Sigmoid colon (tissue), 7 donors: ENCODE results near the gene HEPHL1. TPM values are rescaled to one million over a fixed set of nuclear protein-coding genes. Genes with fewer than 3 reads are reported as not detected.

ENCODE experiments used
- DNase-seq: peaks from one replicate; pipeline ENCODE4 v3.0.0-alpha.2; 2019
- H3K27ac ChIP-seq, 4 donors: fragments of 200-600 bp; sonication (generic); one replicate each; pipeline ENCODE4 v1.5.1; 2016 to 2019; ENCODE audit warnings: mild to moderate bottlenecking in 1 of 4
- H3K27me3 ChIP-seq, 3 donors: fragments of 200-600 bp; sonication (generic); one replicate each; pipeline ENCODE4 v1.5.1; 2019; ENCODE audit warnings: mild to moderate bottlenecking in 1 of 3
- H3K36me3 ChIP-seq, 4 donors: fragments of 200-600 bp; sonication (generic); one replicate each; pipeline ENCODE4 v1.5.1; 2016 to 2019
- H3K4me1 ChIP-seq, 4 donors: fragments of 200-600 bp; sonication (generic); one replicate each; pipeline ENCODE4 v1.5.1; 2017 to 2019
- H3K4me3 ChIP-seq, 4 donors: fragments of 200-600 bp; sonication (generic); one replicate each; pipeline ENCODE4 v1.5.1; 2017 to 2019; ENCODE audit warnings: mild to moderate bottlenecking in 2 of 4, moderate library complexity in 1 of 4
- H3K9me3 ChIP-seq, 4 donors: fragments of 200-600 bp in 3 of 4; sonication (generic) in 3 of 4; one replicate each; pipeline versions ENCODE4 v1.5.1 to v1.6.1; 2013 to 2019
- EP300 ChIP-seq, 4 donors: sonication (generic); formaldehyde crosslinking; IDR thresholded peaks; one replicate each; pipeline ENCODE4 v1.6.1; 2017; ENCODE audit warnings: antibody characterized with exemption in 4 of 4
- POLR2A ChIP-seq, 2 donors: fragments of 450-650 bp; IDR thresholded peaks; one replicate each; pipeline ENCODE4 v1.6.1; 2016; ENCODE audit warnings: antibody characterized with exemption in 2 of 2, mild to moderate bottlenecking in 2 of 2, moderate library complexity in 2 of 2
- POLR2AphosphoS5 ChIP-seq, 4 donors: sonication (generic); formaldehyde crosslinking; IDR thresholded peaks; one replicate each; pipeline ENCODE4 v1.6.1; 2017; ENCODE audit warnings: antibody characterized with exemption in 4 of 4
- WGBS, 2 donors: extraction: QIAGEN DNeasy Blood & Tissue Kit; methylation state at CpG; one replicate each; pipeline ENCODE4 v1.1.7; 2013; 5-methylcytosine and 5-hydroxymethylcytosine counted together
- intact Hi-C: fragments of 100-400 bp; cut with DNase I; formaldehyde crosslinking; loops from one replicate; pipeline ENCODE4 v1.15.1; 2023
- polyA plus RNA-seq, 3 donors: library from polyadenylated mRNA; stranded (reverse); fragments of 200-250 nt; gene quantifications; one replicate each; pipeline ENCODE4 v1.2.3, GENCODE V29; 2013
- total RNA-seq, 4 donors: library from RNA; depleted of rRNA; stranded (reverse); fragments of >200 nt; gene quantifications; one replicate each; pipeline ENCODE4 v1.1.0, GENCODE V29; 2016
- TF ChIP-seq, protein P1 (sequence below), 4 experiments: fragments of 450-650 bp in 3 of 4; fragments of 200-600 bp in 1 of 4; IDR thresholded peaks; one replicate each; pipeline ENCODE4 v1.5.1; 2016 to 2019; ENCODE audit warnings: antibody characterized with exemption in 4 of 4, mild to moderate bottlenecking in 3 of 4, moderate library complexity in 2 of 4
- donor health status: healthy with polysubstance abuse.
- donor health status: Bipolar disorder and iron deficiency.
- donor health status: healthy.

Gene HEPHL1
- total and polyA plus RNA-seq, 7 donors = not detected

DNA sequence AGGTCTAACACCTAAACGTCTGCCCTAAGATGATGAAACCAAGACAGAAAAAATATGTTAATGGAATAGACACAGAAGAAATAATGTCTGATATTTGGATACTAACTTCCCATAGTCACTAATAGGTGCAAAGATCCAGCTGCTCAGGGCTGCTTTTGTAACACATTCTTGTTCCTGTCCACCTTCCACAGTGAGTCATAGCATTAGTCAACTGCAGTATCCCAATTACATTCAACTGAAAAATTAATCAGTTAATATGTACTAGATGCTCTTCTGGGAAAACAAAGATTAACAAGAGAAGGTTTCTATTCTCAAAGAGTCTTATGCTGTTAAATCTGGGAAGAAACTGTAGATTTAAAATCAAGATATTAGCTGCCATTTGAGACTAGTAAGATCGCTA, 47.6 kb downstream of the HEPHL1 start:
- intact Hi-C loops = no loop called here
- H3K27ac ChIP-seq = no peak overlapping the region
- no peaks in the 10 kb centered on the region for H3K27me3 ChIP-seq
- H3K36me3 ChIP-seq = no peaks in the 10 kb centered on the region
- H3K4me1 ChIP-seq = no peaks in the 10 kb centered on the region
- no peak for DNase-seq
- peaks cover 0 to 1% (median 0%) of the 10 kb centered on the region in 4 donors for H3K9me3 ChIP-seq
- TF ChIP-seq, protein P1, sequence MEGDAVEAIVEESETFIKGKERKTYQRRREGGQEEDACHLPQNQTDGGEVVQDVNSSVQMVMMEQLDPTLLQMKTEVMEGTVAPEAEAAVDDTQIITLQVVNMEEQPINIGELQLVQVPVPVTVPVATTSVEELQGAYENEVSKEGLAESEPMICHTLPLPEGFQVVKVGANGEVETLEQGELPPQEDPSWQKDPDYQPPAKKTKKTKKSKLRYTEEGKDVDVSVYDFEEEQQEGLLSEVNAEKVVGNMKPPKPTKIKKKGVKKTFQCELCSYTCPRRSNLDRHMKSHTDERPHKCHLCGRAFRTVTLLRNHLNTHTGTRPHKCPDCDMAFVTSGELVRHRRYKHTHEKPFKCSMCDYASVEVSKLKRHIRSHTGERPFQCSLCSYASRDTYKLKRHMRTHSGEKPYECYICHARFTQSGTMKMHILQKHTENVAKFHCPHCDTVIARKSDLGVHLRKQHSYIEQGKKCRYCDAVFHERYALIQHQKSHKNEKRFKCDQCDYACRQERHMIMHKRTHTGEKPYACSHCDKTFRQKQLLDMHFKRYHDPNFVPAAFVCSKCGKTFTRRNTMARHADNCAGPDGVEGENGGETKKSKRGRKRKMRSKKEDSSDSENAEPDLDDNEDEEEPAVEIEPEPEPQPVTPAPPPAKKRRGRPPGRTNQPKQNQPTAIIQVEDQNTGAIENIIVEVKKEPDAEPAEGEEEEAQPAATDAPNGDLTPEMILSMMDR (IDR thresholded peaks at IDR 0.05) = no peak
- no peak for TF ChIP-seq POLR2A (IDR thresholded peaks at IDR 0.05)
- no peak for TF ChIP-seq POLR2AphosphoS5 (IDR thresholded peaks at IDR 0.05)
- TF ChIP-seq EP300 (IDR thresholded peaks at IDR 0.05) = no peak
- WGBS, 2 donors = 89 to 90% methylated on average over 2 of the region's 2 CpGs
- no peak overlapping the region for H3K4me3 ChIP-seq

DNA sequence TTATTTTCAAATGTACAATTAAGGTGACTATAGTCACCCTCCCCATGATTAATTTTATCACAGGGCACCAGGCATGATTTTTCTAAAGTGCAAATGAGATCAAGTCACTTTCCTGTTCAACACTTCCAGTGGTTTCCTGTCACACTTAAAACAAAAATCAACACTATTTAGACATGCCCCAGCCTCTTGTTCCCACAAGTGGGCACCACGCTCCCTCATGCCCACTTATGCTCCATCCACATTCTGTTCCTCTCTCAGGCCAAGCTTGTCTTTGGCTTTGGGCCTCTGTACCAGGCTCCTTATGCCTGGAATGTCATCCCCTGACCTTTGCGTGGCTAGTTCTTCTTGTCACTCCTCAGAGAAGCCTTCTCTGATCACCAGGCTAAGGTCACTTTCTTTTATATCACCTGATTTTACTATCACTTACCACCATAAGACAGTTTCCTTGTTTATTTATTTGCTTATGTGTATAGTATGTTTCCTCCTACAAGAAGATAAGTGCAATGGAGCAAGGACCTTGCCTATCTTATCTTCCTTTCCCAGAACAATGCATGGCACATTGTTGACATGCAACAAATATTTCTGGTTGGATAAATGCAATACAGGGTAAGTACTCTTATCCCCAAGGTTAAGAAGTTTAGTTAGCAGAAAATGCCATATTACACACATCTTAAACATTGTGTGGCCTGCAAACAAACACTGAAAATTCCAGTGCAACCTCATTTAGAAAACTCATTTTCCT, 56.6 kb downstream of the HEPHL1 start:
- no peak for DNase-seq
- no peak for TF ChIP-seq EP300 (IDR thresholded peaks at IDR 0.05)
- intact Hi-C loops = no loop called here
- Histone ChIP-seq H3K4me3 (no peak overlapping the region), H3K36me3 (no peaks in the 10 kb centered on the region), H3K27me3 (no peaks in the 10 kb centered on the region), H3K27ac (no peak overlapping the region), H3K9me3 (peaks cover 0 to 2% (median 0%) of the 10 kb centered on the region in 4 donors), H3K4me1 (no peaks in the 10 kb centered on the region)
- 68 to 84% methylated on average over 2 of the region's 2 CpGs for WGBS, 2 donors

DNA sequence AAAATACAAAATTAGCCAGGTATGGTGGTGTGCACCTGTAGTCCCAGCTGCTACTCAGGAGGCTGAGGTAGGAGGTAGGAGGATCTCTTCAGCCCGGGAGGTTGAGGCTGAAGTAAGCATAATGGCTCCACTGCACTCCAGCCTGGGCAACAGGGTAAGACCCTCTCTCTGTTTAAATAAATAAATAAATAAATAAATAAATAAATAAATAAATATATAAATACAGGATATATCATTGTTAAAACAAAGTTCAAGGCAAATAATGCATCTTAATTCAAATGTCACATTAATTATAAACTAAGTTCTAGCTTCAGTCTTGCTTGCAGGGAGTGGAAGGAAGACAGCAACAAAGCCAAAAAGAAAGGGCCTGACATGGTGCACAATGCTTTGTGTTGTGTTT, 63.0 kb downstream of the HEPHL1 start:
- WGBS, 2 donors = 91 to 94% methylated on average over 1 of the region's 1 CpG
- Histone ChIP-seq H3K36me3 (no peaks in the 10 kb centered on the region), H3K4me3 (no peak overlapping the region), H3K4me1 (no peaks in the 10 kb centered on the region), H3K27ac (no peak overlapping the region), H3K27me3 (no peaks in the 10 kb centered on the region), H3K9me3 (peaks cover 0 to 2% (median 0%) of the 10 kb centered on the region in 4 donors)
- no peak for DNase-seq
- TF ChIP-seq, protein P1 (IDR thresholded peaks at IDR 0.05) = no peak
- TF ChIP-seq EP300 (IDR thresholded peaks at IDR 0.05) = no peak
- no peak for TF ChIP-seq POLR2A (IDR thresholded peaks at IDR 0.05)
- no peak for TF ChIP-seq POLR2AphosphoS5 (IDR thresholded peaks at IDR 0.05)
- intact Hi-C loops = no loop called here

DNA sequence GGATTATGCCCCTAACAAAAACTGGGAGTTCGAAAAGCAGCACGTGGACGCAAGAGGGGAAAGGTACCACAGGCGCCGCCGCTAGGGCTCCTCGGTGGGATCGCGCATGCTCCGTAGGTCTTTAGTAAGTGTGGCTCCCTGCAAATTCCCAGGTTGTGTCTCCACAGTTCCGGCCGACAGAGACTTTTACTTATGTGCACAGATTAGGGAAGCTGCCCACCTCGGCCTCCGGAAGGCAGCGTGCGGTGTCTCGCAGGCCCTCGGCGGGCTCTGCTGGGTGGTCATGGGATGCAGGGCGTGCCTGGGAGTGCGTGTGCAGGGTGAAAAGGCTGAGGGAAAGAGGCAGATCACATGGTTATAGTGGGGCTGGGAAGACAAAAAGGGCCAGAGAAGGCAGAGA, 67.8 kb downstream of the HEPHL1 start:
- no peaks in the 10 kb centered on the region for H3K27me3 ChIP-seq
- TF ChIP-seq, protein P1 (IDR thresholded peaks at IDR 0.05) = no peak
- TF ChIP-seq POLR2AphosphoS5 (IDR thresholded peaks at IDR 0.05) (no peak), EP300 (IDR thresholded peaks at IDR 0.05) (no peak), POLR2A (IDR thresholded peaks at IDR 0.05) (no peak)
- H3K36me3 ChIP-seq = no peaks in the 10 kb centered on the region
- no peak overlapping the region for H3K27ac ChIP-seq
- no peak overlapping the region for H3K4me3 ChIP-seq
- intact Hi-C loops = no loop called here
- H3K9me3 ChIP-seq = no peaks in the 10 kb centered on the region
- WGBS, 2 donors = 92% methylated on average over 21 of the region's 21 CpGs
- DNase-seq = no peak
- H3K4me1 ChIP-seq = no peaks in the 10 kb centered on the region

DNA sequence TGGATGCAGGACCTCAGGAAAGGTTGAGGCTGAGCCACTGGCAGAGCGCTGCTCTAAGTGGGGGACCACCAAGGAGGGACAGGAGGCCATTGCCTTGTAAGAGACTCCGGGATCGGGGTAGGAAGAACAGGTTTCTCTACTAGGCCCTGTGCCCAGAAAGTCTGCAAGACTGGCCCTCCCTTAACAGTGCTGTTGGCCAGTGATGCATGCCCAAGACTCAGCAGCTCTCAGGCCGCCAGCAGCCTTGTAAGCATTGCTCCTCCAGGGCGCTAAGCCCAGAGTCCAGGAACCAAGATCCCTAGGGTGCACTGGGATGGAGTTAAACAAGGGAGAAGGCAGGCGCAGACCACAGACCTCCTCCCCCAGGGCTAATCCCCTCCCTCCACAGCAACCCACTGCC, 68.2 kb downstream of the HEPHL1 start:
- TF ChIP-seq POLR2A (IDR thresholded peaks at IDR 0.05) (no peak), POLR2AphosphoS5 (IDR thresholded peaks at IDR 0.05) (no peak), EP300 (IDR thresholded peaks at IDR 0.05) (no peak)
- TF ChIP-seq, protein P1 (IDR thresholded peaks at IDR 0.05) = no peak
- no peaks in the 10 kb centered on the region for H3K4me1 ChIP-seq
- 94% methylated on average over 6 of the region's 6 CpGs for WGBS, 2 donors
- H3K9me3 ChIP-seq = no peaks in the 10 kb centered on the region
- H3K27ac ChIP-seq = no peak overlapping the region
- no peaks in the 10 kb centered on the region for H3K36me3 ChIP-seq
- DNase-seq = no peak
- no peaks in the 10 kb centered on the region for H3K27me3 ChIP-seq
- intact Hi-C loops = no loop called here
- H3K4me3 ChIP-seq = no peak overlapping the region
